ENCODE measurements around the gene PIPOX. TPM values are rescaled to one million over a fixed set of nuclear protein-coding genes. Genes with fewer than 3 reads are reported as not detected.

The PIPOX gene
- total and polyA plus RNA-seq, 2 donors = 0.96 to 1.3 TPM

DNA sequence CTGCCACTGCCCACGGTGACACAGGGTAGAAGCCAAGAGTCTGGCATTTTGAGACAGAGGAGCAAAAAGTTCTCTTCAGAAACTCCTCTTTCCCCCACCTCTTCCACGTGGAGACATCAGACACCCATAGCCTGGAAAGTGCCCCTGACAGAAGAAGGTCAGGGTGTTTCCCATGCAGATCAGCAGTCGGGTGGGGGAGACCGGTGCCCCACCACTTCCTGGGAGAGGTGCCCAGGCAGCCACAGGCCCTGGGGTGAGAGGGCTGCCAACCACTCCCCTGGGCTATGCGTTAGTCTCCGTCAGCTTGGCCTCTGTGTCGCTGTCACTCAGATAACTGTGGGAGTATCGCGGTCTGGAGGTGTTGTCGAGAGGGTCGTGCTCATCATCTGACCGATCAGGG is 31.5 kb downstream of the PIPOX start:
- 95% methylated on average over 12 of the region's 12 CpGs for WGBS
- DNase-seq (ENCODE audit: low read depth in 6 of 9, low spot score in 9 of 9) = no peak
- Histone ChIP-seq H3K36me3 (ENCODE audit: control insufficient read depth in 2 of 2, insufficient read depth in 2 of 2, low read length in 1 of 2) (peaks cover 23 to 26% of the 10 kb centered on the region in 2 donors), H3K4me1 (ENCODE audit: control insufficient read depth in 2 of 2, insufficient read depth in 2 of 2, low read length in 2 of 2) (peaks cover 0 to 4% of the 10 kb centered on the region in 2 donors), H3K4me3 (ENCODE audit: low read length in 2 of 2) (no peak overlapping the region), H3K27me3 (ENCODE audit: control insufficient read depth in 2 of 2, insufficient read depth in 1 of 2, low read length in 1 of 2) (peaks cover 0 to 2% of the 10 kb centered on the region in 2 donors), H3K9me3 (ENCODE audit: control insufficient read depth in 2 of 2, insufficient read depth in 1 of 2, low read length in 1 of 2) (no peaks in the 10 kb centered on the region), H3K27ac (ENCODE audit: low read depth in 1 of 2, low read length in 1 of 2) (no peak overlapping the region)

DNA sequence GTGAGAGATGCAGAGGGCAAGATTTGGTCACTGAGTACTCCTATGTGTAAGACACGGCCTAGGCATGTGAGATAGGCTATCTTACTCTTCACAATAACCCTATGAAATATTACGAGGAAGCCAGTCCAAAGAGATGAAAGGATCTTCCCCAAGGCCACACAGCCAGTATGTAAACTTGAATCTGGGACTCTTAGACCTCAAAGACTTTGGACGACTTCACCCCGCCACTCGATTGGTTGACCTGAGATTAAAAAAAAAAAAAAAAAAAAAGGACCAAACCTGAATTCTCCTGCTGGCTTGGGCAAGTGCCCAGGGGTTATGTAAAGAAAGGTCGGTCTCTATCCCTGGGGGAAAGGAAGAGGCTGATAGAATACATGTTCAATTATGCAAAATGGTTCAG is 33.1 kb downstream of the PIPOX start:
- no peaks in the 10 kb centered on the region for H3K4me1 ChIP-seq (ENCODE audit: control insufficient read depth in 2 of 2, insufficient read depth in 2 of 2, low read length in 2 of 2)
- peaks cover 37 to 41% of the 10 kb centered on the region in 2 donors for H3K36me3 ChIP-seq (ENCODE audit: control insufficient read depth in 2 of 2, insufficient read depth in 2 of 2, low read length in 1 of 2)
- no peaks in the 10 kb centered on the region for H3K9me3 ChIP-seq (ENCODE audit: control insufficient read depth in 2 of 2, insufficient read depth in 1 of 2, low read length in 1 of 2)
- no peak overlapping the region for H3K27ac ChIP-seq (ENCODE audit: low read depth in 1 of 2, low read length in 1 of 2)
- no peak overlapping the region for H3K4me3 ChIP-seq (ENCODE audit: low read length in 2 of 2)
- 96% methylated on average over 6 of the region's 6 CpGs for WGBS
- no peaks in the 10 kb centered on the region for H3K27me3 ChIP-seq (ENCODE audit: control insufficient read depth in 2 of 2, insufficient read depth in 1 of 2, low read length in 1 of 2)
- DNase-seq (ENCODE audit: low read depth in 6 of 9, low spot score in 9 of 9) = no peak

DNA sequence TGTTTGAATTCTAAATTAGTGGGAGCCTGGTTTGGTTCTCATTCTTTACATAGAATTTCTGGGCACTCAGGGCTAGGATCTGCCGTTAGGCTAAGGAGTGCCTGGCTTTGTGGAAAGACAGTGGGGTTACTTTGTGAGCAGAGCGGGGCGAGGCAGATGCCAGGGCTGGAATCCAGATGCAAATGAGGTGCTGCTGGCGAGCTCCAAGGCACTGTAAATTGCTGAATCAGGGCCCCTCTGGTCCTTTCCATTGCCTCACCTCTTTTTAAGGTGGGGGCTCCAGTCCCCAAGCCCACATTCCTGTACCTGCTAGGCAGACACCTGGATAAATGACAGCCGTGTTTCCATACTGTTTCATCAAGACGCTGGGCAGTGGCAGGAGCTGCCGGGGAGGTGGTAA is 33.8 kb downstream of the PIPOX start:
- 98% methylated on average over 7 of the region's 7 CpGs for whole genome bisulfite sequencing
- Histone ChIP-seq H3K36me3 (ENCODE audit: control insufficient read depth in 2 of 2, insufficient read depth in 2 of 2, low read length in 1 of 2) (peaks cover 43 to 48% of the 10 kb centered on the region in 2 donors), H3K27me3 (ENCODE audit: control insufficient read depth in 2 of 2, insufficient read depth in 1 of 2, low read length in 1 of 2) (no peaks in the 10 kb centered on the region), H3K4me1 (ENCODE audit: control insufficient read depth in 2 of 2, insufficient read depth in 2 of 2, low read length in 2 of 2) (no peaks in the 10 kb centered on the region), H3K9me3 (ENCODE audit: control insufficient read depth in 2 of 2, insufficient read depth in 1 of 2, low read length in 1 of 2) (no peaks in the 10 kb centered on the region), H3K4me3 (ENCODE audit: low read length in 2 of 2) (no peak overlapping the region), H3K27ac (ENCODE audit: low read depth in 1 of 2, low read length in 1 of 2) (no peak overlapping the region)
- DNase-seq (ENCODE audit: low read depth in 6 of 9, low spot score in 9 of 9) = no peak

DNA sequence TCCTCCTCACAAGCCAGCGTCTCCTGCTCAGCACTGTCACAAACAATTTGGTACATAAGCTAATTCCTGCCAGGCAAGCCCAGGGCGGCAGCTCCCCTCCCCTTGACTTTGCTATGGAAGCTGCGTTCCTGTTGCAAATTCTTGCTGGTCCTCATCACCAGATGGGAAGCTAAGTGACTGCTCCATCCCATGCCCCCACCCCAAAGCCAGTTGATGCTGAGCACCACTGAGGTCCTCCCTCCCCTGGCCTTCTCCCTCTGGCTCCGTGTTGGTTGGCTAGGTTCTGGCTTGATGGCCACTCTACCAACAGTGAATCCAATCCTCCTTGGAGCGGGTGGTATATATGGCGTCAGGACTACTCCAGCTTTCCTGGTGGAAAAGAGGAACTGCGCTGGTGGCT is 34.4 kb downstream of the PIPOX start:
- 99% methylated on average over 7 of the region's 7 CpGs for WGBS
- H3K27me3 ChIP-seq (ENCODE audit: control insufficient read depth in 2 of 2, insufficient read depth in 1 of 2, low read length in 1 of 2) = no peaks in the 10 kb centered on the region
- peaks cover 49 to 53% of the 10 kb centered on the region in 2 donors for H3K36me3 ChIP-seq (ENCODE audit: control insufficient read depth in 2 of 2, insufficient read depth in 2 of 2, low read length in 1 of 2)
- no peak overlapping the region for H3K4me3 ChIP-seq (ENCODE audit: low read length in 2 of 2)
- no peaks in the 10 kb centered on the region for H3K9me3 ChIP-seq (ENCODE audit: control insufficient read depth in 2 of 2, insufficient read depth in 1 of 2, low read length in 1 of 2)
- H3K4me1 ChIP-seq (ENCODE audit: control insufficient read depth in 2 of 2, insufficient read depth in 2 of 2, low read length in 2 of 2) = no peaks in the 10 kb centered on the region
- no peak overlapping the region for H3K27ac ChIP-seq (ENCODE audit: low read depth in 1 of 2, low read length in 1 of 2)
- no peak for DNase-seq (ENCODE audit: low read depth in 6 of 9, low spot score in 9 of 9)

DNA sequence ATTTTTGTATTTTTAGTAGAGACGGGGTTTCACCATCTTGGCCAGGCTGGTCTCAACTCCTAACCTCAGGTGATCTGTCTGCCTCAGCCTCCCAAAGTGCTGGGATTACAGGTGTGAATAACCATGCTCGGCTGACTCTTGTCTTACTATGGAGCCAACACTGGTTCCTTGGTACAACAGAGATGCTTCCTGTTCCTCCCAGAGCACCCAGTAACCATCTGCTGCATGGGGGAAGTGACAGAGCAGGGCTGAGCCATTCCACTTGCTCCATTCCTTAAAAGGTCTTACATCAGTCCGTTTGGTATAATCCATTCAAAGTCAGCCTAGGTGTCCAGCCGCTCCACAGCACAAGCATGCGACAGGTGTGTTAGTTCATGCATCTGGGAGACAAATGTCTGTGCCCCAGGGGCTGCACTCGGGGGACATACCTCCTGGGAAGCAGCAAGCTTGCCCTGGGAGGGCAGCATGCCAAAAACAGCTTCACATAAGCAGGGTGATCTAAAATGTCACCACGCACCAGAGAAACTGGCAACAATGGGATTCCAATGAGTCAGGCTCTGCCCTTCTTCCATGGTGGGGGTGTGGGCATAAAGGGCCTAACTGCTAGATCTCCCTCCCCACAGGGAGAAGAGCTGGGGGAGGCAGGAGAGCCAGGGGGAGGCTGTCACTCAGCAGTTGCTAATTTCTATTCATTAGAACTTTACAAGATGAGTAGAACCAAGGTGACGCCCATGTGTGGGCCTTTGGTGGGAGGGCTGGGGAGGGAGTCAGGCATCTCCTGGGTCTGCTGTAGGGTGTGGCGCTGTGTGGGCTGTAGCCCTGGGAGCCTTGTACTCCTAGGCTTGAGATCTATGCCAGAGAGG is 35.5 kb downstream of the PIPOX start:
- Histone ChIP-seq H3K4me1 (ENCODE audit: control insufficient read depth in 2 of 2, insufficient read depth in 2 of 2, low read length in 2 of 2) (no peaks in the 10 kb centered on the region), H3K27ac (ENCODE audit: low read depth in 1 of 2, low read length in 1 of 2) (no peak overlapping the region), H3K27me3 (ENCODE audit: control insufficient read depth in 2 of 2, insufficient read depth in 1 of 2, low read length in 1 of 2) (no peaks in the 10 kb centered on the region), H3K36me3 (ENCODE audit: control insufficient read depth in 2 of 2, insufficient read depth in 2 of 2, low read length in 1 of 2) (peaks cover 56 to 63% of the 10 kb centered on the region in 2 donors), H3K4me3 (ENCODE audit: low read length in 2 of 2) (no peak overlapping the region), H3K9me3 (ENCODE audit: control insufficient read depth in 2 of 2, insufficient read depth in 1 of 2, low read length in 1 of 2) (no peaks in the 10 kb centered on the region)
- WGBS = 95% methylated on average over 9 of the region's 9 CpGs
- no peak for DNase-seq (ENCODE audit: low read depth in 6 of 9, low spot score in 9 of 9)

DNA sequence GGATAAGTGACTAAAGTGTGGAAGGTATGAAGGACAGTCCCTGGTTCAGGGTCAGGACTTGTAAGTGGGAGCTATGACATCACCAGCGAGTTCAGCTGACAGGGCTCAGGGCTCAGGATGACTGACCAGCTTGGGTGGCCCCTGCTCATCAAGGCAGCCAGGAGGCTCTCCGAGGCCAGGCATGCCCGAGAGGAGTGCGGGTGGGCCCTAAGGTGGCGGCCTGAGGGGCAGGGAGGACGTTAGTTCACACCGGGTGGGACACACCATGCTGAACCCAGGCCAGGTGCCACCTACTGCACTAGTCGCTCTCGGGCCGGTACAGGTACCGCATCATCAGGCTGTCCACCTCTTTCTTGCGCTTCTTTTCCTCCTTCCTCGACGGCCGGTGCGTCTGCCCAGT is 36.5 kb downstream of the PIPOX start:
- H3K27ac ChIP-seq (ENCODE audit: low read depth in 1 of 2, low read length in 1 of 2) = no peak overlapping the region
- H3K36me3 ChIP-seq (ENCODE audit: control insufficient read depth in 2 of 2, insufficient read depth in 2 of 2, low read length in 1 of 2) = peaks cover 59 to 71% of the 10 kb centered on the region in 2 donors
- no peak for DNase-seq (ENCODE audit: low read depth in 6 of 9, low spot score in 9 of 9)
- 98% methylated on average over 16 of the region's 16 CpGs for WGBS
- no peaks in the 10 kb centered on the region for H3K9me3 ChIP-seq (ENCODE audit: control insufficient read depth in 2 of 2, insufficient read depth in 1 of 2, low read length in 1 of 2)
- H3K4me1 ChIP-seq (ENCODE audit: control insufficient read depth in 2 of 2, insufficient read depth in 2 of 2, low read length in 2 of 2) = no peaks in the 10 kb centered on the region
- no peaks in the 10 kb centered on the region for H3K27me3 ChIP-seq (ENCODE audit: control insufficient read depth in 2 of 2, insufficient read depth in 1 of 2, low read length in 1 of 2)
- no peak overlapping the region for H3K4me3 ChIP-seq (ENCODE audit: low read length in 2 of 2)

DNA sequence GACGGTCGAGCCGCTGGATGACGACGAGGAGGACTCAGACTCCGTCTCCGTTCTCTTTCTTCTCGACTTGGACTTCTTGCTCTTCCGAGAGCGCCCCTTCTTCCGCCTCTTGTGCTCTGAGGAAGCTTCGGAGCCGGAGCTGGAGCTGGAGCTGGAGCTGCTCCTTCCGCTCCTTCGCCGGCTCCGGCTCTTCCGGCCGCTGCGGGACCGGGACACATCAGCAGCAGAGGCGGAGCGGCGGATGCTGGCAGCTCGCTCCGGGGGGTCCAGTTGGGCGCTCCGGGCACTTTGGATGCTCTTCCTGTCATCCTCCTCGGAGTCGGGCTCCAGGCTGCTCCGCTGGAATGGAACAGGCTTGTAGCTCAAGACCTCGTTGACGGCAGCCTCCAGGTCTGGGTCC is 36.9 kb downstream of the PIPOX start:
- Histone ChIP-seq H3K27me3 (ENCODE audit: control insufficient read depth in 2 of 2, insufficient read depth in 1 of 2, low read length in 1 of 2) (no peaks in the 10 kb centered on the region), H3K4me3 (ENCODE audit: low read length in 2 of 2) (no peak overlapping the region), H3K27ac (ENCODE audit: low read depth in 1 of 2, low read length in 1 of 2) (no peak overlapping the region), H3K4me1 (ENCODE audit: control insufficient read depth in 2 of 2, insufficient read depth in 2 of 2, low read length in 2 of 2) (no peaks in the 10 kb centered on the region), H3K9me3 (ENCODE audit: control insufficient read depth in 2 of 2, insufficient read depth in 1 of 2, low read length in 1 of 2) (no peaks in the 10 kb centered on the region), H3K36me3 (ENCODE audit: control insufficient read depth in 2 of 2, insufficient read depth in 2 of 2, low read length in 1 of 2) (peaks cover 61 to 71% of the 10 kb centered on the region in 2 donors)
- 98% methylated on average over 33 of the region's 33 CpGs for WGBS
- no peak for DNase-seq (ENCODE audit: low read depth in 6 of 9, low spot score in 9 of 9)

DNA sequence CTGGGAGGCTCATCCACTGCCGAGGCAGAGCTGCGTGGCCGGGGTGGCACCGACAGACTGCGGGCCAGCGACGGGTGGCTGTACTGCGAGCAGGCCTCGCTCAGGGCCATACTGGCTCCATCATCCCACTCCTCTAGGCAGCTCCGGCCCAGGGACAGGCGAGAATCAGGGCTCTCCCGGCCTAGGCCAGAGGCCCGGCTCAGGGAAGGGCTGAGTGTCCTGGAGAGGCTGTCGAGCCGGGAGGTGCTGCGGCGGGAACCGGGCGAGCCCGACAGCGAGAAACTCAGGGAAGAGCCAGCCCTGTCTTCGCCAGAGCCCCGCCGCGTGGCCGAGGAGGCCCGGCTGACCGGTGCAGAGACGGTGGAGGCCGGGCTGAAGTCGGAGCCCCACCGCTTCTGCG is 37.4 kb downstream of the PIPOX start:
- no peak for DNase-seq (ENCODE audit: low read depth in 6 of 9, low spot score in 9 of 9)
- Histone ChIP-seq H3K4me3 (ENCODE audit: low read length in 2 of 2) (no peak overlapping the region), H3K27ac (ENCODE audit: low read depth in 1 of 2, low read length in 1 of 2) (no peak overlapping the region), H3K27me3 (ENCODE audit: control insufficient read depth in 2 of 2, insufficient read depth in 1 of 2, low read length in 1 of 2) (no peaks in the 10 kb centered on the region), H3K36me3 (ENCODE audit: control insufficient read depth in 2 of 2, insufficient read depth in 2 of 2, low read length in 1 of 2) (peaks cover 66 to 75% of the 10 kb centered on the region in 2 donors), H3K4me1 (ENCODE audit: control insufficient read depth in 2 of 2, insufficient read depth in 2 of 2, low read length in 2 of 2) (no peaks in the 10 kb centered on the region), H3K9me3 (ENCODE audit: control insufficient read depth in 2 of 2, insufficient read depth in 1 of 2, low read length in 1 of 2) (no peaks in the 10 kb centered on the region)
- 98% methylated on average over 33 of the region's 33 CpGs for WGBS

DNA sequence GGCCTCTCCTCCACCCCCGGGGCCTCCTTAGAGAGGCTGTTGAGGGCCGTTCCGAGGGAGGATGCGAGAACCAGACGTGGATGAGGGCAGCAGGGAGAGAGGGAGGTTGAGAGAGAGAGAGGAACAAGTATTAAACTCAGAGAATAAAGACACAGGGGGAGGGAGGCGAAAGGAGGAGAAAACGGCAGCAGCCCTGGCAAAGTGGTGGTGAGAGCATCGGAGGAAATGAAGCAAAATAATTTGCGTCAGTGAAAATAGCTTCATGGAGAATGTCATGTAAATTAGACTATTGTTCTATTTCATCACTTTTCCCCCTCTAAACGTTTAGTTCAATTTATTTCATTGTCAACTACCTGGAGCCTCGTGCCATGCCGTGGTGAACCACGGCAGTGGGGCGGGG is 38.0 kb downstream of the PIPOX start:
- Histone ChIP-seq H3K4me3 (ENCODE audit: low read length in 2 of 2) (no peak overlapping the region), H3K27ac (ENCODE audit: low read depth in 1 of 2, low read length in 1 of 2) (no peak overlapping the region), H3K9me3 (ENCODE audit: control insufficient read depth in 2 of 2, insufficient read depth in 1 of 2, low read length in 1 of 2) (no peaks in the 10 kb centered on the region), H3K27me3 (ENCODE audit: control insufficient read depth in 2 of 2, insufficient read depth in 1 of 2, low read length in 1 of 2) (no peaks in the 10 kb centered on the region), H3K4me1 (ENCODE audit: control insufficient read depth in 2 of 2, insufficient read depth in 2 of 2, low read length in 2 of 2) (no peaks in the 10 kb centered on the region), H3K36me3 (ENCODE audit: control insufficient read depth in 2 of 2, insufficient read depth in 2 of 2, low read length in 1 of 2) (peaks cover 72 to 82% of the 10 kb centered on the region in 2 donors)
- DNase-seq (ENCODE audit: low read depth in 6 of 9, low spot score in 9 of 9) = no peak
- WGBS = 96% methylated on average over 14 of the region's 14 CpGs

Data from thymus (tissue), 11 donors.